HG03159 (cell line): Measurements from ENCODE around the gene GALNT17.
"Not testable (repeated sequence)": the region's sequence is repeated elsewhere in the genome, so short reads cannot be mapped to it uniquely, and the experiment has no call there.

ENCODE experiments used
- ATAC-seq: cut with Tn5 transposase; IDR thresholded peaks from one replicate; pipeline ENCODE4 v1.9.1; 2021; ENCODE audit warnings: mild to moderate bottlenecking, moderate library complexity; ENCODE audit not compliant: unreplicated experiment

The GALNT17 gene

DNA sequence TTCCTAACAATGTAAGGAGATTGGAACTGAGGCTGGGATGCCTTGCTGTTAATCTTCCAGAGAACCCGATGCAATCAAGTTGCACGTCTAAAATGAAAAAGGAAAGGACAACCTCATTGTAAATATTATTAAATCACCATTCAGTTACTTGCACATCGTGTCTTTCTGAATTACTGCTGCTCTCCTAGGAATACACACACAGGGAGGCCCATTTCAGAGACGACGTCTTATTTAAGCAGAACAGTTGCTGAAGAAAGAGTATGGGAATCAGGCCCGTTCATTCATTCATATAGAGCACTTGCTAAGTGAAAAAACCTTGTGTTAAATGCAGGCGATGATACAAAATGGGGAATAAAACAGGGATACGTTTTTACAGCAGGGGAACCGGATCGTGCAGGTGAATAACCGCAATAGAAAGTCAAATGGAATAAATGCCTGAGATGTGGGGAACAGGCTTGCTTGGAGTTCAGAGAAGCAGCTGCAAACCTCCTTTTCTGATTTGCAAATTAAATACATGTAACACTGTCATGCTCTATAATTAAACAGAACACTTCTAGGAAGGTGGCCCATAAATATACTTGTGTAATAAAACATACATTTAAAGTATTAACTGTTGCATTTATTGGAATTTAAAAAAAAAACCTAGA lies 409.9 kb downstream of the GALNT17 start:
- no peak for ATAC-seq

- ATAC-seq = no peak
These were observed 411.5 kb downstream of the GALNT17 start for GRCh38 chr7:71543396-71543795.

GRCh38 chr7:71544816-71545215 lies 412.9 kb downstream of the GALNT17 start:
- no peak for ATAC-seq

DNA sequence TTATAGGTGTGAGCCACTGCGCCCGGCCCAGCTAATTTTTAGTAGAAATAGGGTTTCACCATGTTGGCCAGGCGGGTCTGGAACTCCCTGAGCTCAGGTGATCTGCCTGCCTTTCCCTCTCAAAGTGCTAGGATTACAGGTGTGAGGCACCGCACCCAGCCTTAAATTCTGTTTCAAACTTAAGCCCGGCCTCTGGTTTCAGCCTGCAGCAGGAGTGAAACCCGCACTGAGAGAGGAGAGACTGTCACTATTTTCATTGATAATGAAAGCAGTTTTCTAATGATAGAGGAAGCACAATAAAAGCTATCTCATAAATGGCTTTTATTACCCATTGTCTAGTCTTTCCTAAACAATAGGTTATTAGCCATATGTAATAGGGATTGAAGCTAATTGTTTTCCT lies 415.5 kb downstream of the GALNT17 start:
- ATAC-seq = no peak

- ATAC-seq = no peak
These were observed 416.8 kb downstream of the GALNT17 start for GRCh38 chr7:71548746-71549145.

GRCh38 chr7:71553306-71553705 lies 421.4 kb downstream of the GALNT17 start:
- no peak for ATAC-seq

- ATAC-seq = no peak
These were observed 423.8 kb downstream of the GALNT17 start for GRCh38 chr7:71555758-71556157.

- no peak for ATAC-seq
These were observed 427.1 kb downstream of the GALNT17 start for GRCh38 chr7:71558806-71559613.

DNA sequence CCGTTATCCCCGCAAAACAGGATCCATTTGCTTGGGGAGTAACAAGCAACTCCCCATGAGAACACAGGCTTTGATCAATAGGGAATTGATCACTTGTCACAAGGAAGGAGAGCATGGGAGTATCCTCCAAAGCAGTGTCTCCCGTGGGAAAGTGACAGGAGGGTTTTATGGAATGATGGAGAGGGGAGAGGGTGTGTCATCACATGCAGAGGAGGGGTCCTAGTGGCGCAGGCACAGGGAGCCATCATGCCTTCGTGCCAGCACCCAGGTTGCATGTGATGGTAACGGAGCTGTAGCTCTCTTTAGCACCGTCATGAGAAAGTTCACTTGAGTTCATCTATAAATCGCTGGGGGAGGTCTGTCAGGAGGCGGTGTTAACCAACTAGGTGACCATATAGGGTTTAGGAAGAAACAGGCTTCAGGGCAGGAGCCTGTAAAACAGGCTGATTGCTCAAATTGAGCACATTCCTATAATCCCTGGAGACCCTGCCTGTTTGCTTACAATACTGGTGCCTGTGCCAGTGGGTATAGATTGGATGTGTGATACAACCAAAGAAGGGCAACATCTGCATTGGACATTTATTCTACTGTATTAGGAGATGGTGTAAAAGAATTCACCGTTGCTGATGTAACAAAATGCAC lies 428.5 kb downstream of the GALNT17 start:
- no peak for ATAC-seq

- no peak for ATAC-seq
These were observed 431.3 kb downstream of the GALNT17 start for GRCh38 chr7:71563276-71563675.

- no peak for ATAC-seq
These were observed 434.4 kb downstream of the GALNT17 start for GRCh38 chr7:71566376-71566775.

- no peak for ATAC-seq
These were observed 435.0 kb downstream of the GALNT17 start for GRCh38 chr7:71566991-71567390.

GRCh38 chr7:71574153-71574860 lies 442.4 kb downstream of the GALNT17 start:
- ATAC-seq = no peak

DNA sequence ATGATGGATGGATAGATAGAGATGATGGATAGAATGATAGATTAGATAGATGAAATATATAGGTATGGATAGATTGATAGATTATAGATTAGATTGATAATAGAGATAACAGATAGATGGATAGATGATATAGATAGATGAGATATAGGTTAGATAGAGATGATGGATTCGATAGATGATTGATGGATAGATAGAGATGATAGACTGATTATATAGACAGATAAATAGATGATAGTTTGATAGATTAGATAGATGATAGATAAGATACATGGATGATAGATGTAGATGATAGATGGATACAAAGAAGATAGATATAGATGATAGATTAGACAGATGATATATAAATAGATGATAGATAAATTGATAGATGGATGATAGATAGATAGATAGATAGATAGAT lies 448.1 kb downstream of the GALNT17 start:
- ATAC-seq = no peak

- ATAC-seq = no peak
These were observed 452.3 kb downstream of the GALNT17 start for GRCh38 chr7:71584256-71584655.

DNA sequence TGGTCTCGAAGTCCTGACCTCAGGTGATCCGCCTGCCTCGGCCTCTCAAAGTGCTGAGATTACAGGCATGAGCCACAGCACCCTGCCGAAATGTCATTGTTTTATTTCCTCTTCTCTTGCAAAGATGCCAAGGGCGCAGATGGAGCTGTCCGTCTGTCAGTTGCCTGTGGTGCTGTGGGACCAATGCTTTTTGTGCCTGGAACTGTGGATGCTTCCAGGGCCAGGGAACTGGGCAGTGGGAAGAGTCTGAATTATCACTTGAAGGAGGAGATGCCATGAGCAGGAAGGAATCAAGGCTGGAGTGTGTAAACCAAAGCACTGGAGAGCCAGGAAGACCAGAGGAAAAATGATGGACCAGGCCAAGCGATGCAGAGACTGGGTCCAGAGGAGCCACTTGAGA lies 459.9 kb downstream of the GALNT17 start:
- no peak for ATAC-seq

- not testable (repeated sequence) for ATAC-seq
These were observed 460.4 kb downstream of the GALNT17 start for GRCh38 chr7:71592388-71592787.

GRCh38 chr7:71594736-71595135 lies 462.8 kb downstream of the GALNT17 start:
- no peak for ATAC-seq

DNA sequence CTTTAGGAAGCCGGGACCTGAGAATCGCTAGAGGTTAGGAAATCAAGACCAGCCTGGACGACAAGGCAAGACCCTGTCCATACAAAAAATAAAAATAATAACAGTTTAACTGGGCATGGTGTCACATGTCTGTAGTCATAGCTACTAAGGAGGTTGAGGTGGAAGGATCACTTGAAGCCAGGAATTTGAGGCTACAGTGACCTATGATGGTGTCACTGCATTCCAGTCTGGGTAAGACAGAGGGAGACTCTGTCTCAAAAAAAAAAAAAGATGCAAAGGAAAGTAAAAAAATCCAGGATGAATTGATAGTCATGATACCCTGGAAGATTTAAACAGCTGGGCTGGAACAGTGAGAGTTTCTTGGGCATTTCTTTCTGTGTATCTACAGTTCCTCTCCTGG lies 463.2 kb downstream of the GALNT17 start:
- no peak for ATAC-seq

DNA sequence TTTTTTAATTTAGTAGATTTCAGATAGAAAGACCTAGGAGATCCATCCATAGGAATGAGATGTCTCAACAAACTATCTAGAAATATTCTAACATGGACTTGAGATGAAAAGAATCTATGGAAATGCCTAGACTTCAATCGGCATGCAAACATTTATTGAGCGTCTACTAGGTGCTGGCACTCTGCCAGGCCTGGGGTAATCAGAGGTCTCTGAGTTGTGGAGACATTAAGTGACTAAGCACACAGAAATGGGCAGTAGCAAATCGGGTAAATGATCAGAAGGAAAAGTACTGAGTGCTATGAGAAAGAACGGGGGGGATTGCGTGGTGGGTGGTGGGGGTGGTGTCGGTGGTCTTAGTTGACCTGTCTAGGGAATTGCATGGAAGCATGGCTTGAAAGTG lies 466.6 kb downstream of the GALNT17 start:
- no peak for ATAC-seq

DNA sequence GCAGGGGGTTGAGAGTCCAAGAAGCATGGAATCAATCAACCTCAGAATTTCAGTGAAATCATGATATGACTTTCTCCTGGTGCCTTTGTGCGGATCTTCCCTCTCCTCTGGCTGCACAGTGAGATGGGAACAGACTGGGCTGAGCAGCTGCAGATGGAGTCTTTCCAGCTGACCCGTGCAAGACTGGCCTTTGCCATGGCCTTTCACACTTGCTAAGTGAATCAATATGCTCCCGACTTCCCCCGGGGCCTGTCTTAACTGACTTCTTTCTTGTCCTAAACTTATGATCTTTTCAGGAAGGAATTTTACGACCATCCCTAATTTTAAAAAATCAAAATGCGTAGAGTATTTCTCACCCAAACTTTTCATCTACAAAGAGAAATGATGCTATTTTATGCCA lies 469.9 kb downstream of the GALNT17 start:
- no peak for ATAC-seq
